SK-N-SH treated with all-trans-retinoic acid at 6 μM for 48 hours (cell line): ENCODE data around the gene AEBP1.

ENCODE experiments used
- ATAC-seq: fragments of 200-7000 bp; cut with Tn5 transposase; 3 replicates; pipeline ENCODE4 v1.9.1; 2020; ENCODE audit warnings: mild to moderate bottlenecking, moderate library complexity
- ARNTL ChIP-seq: fragments of 450-650 bp; formaldehyde crosslinking; IDR thresholded peaks from 2 replicates; pipeline ENCODE4 v1.5.0; 2020; ENCODE audit warnings: low read depth, mild to moderate bottlenecking, moderate library complexity, borderline replicate concordance
- BACH2 ChIP-seq: fragments of 250-450 bp; sonication (Bioruptor Pico); IDR thresholded peaks from 2 replicates; pipeline ENCODE4 v1.9.0; 2021; ENCODE audit warnings: mild to moderate bottlenecking, borderline replicate concordance
- CREB5 ChIP-seq: fragments of 250-450 bp; sonication (Bioruptor Pico); IDR thresholded peaks from 2 replicates; pipeline ENCODE4 v1.5.1; 2020; ENCODE audit warnings: low read depth, mild to moderate bottlenecking, moderate library complexity
- CSDC2 ChIP-seq: fragments of 250-450 bp; sonication (Bioruptor Pico); IDR thresholded peaks from 2 replicates; pipeline ENCODE4 v1.5.0; 2020; ENCODE audit warnings: mild to moderate bottlenecking, moderate library complexity
- ESRRG ChIP-seq: fragments of 250-450 bp; sonication (Bioruptor Pico); IDR thresholded peaks from 2 replicates; pipeline ENCODE4 v1.6.1; 2021; ENCODE audit warnings: mild to moderate bottlenecking
- GLIS3 ChIP-seq: fragments of 250-450 bp; sonication (Bioruptor Pico); IDR thresholded peaks from 2 replicates; pipeline ENCODE4 v1.5.0; 2020; ENCODE audit warnings: mild to moderate bottlenecking, moderate library complexity
- ISL1 ChIP-seq: fragments of 250-450 bp; sonication (Bioruptor Pico); IDR thresholded peaks from 2 replicates; pipeline ENCODE4 v2.1.2; 2022; ENCODE audit warnings: mild to moderate bottlenecking, moderate library complexity
- OSR1 ChIP-seq: fragments of 250-450 bp; sonication (Bioruptor Pico); IDR thresholded peaks from 2 replicates; pipeline ENCODE4 v1.8.0; 2022; ENCODE audit warnings: moderate library complexity, mild to moderate bottlenecking, inconsistent platforms
- POU6F1 ChIP-seq: fragments of 250-450 bp; sonication (Bioruptor Pico); IDR thresholded peaks from 2 replicates; pipeline ENCODE4 v1.8.0; 2021; ENCODE audit warnings: low read depth, mild to moderate bottlenecking, moderate library complexity, borderline replicate concordance
- PPARA ChIP-seq: fragments of 250-450 bp; sonication (Bioruptor Pico); IDR thresholded peaks from 2 replicates; pipeline ENCODE4 v1.5.0; 2020; ENCODE audit warnings: mild to moderate bottlenecking, borderline replicate concordance
- RARB ChIP-seq: fragments of 250-450 bp; sonication (Bioruptor Pico); IDR thresholded peaks from 2 replicates; pipeline ENCODE4 v1.8.0; 2021; ENCODE audit warnings: mild to moderate bottlenecking, moderate library complexity
- SNAI2 ChIP-seq: fragments of 250-450 bp; sonication (Bioruptor Pico); IDR thresholded peaks from 2 replicates; pipeline ENCODE4 v1.5.0; 2020; ENCODE audit warnings: mild to moderate bottlenecking, moderate library complexity
- TCF4 ChIP-seq: fragments of 250-450 bp; sonication (Bioruptor Pico); IDR thresholded peaks from 2 replicates; pipeline ENCODE4 v1.8.0; 2021; ENCODE audit warnings: mild to moderate bottlenecking, moderate library complexity, borderline replicate concordance
- TOX ChIP-seq: fragments of 250-450 bp; sonication (Bioruptor Pico); IDR thresholded peaks from 2 replicates; pipeline ENCODE4 v1.8.0; 2021; ENCODE audit warnings: mild to moderate bottlenecking, moderate library complexity, borderline replicate concordance
- TSHZ2 ChIP-seq: fragments of 250-450 bp; sonication (Bioruptor Pico); IDR thresholded peaks from 2 replicates; pipeline ENCODE4 v1.5.0; 2020; ENCODE audit warnings: mild to moderate bottlenecking, moderate library complexity
- ZNF565 ChIP-seq: fragments of 450-650 bp; formaldehyde crosslinking; conservative IDR thresholded peaks from 2 replicates; pipeline ENCODE4 v1.5.0; 2020; ENCODE audit warnings: low read depth, mild to moderate bottlenecking, moderate library complexity
- ZNF70 ChIP-seq: fragments of 450-650 bp; formaldehyde crosslinking; IDR thresholded peaks from 2 replicates; pipeline ENCODE4 v1.5.0; 2020; ENCODE audit warnings: mild to moderate bottlenecking, moderate library complexity
- ZNF8 ChIP-seq: fragments of 450-650 bp; formaldehyde crosslinking; IDR thresholded peaks from 2 replicates; pipeline ENCODE4 v1.5.0; 2020; ENCODE audit warnings: mild to moderate bottlenecking, moderate library complexity

The AEBP1 gene

GRCh38 chr7:44068054-44068453 is 36.1 kb upstream of the AEBP1 start:
- TF ChIP-seq POU6F1 (CRISPR knock-in tag) (no peak), GLIS3 (CRISPR knock-in tag) (peak; percentile 8; the same call in 1 of the 2 replicates), BACH2 (CRISPR knock-in tag) (no peak), ZNF70 (CRISPR knock-in tag) (no peak; the same call in 1 of the 2 replicates), TOX (CRISPR knock-in tag) (0 out of 2 replicates have a peak, but pooled peaks have one; percentile 10), RARB (CRISPR knock-in tag) (no peak), CREB5 (0 out of 2 replicates have a peak, but pooled peaks have one; percentile 52)
- ATAC-seq: peak; percentile 0

GRCh38 chr7:44071726-44072363 is 32.3 kb upstream of the AEBP1 start:
- TF ChIP-seq ZNF70 (CRISPR knock-in tag) (no peak), TCF4 (CRISPR knock-in tag) (no peak), CREB5 (0 out of 2 replicates have a peak, but pooled peaks have one; percentile 24)
- TF ChIP-seq, all 23 proteins: peak for 1

GRCh38 chr7:44072364-44073231 is 31.5 kb upstream of the AEBP1 start:
- no peak for TF ChIP-seq CSDC2 (CRISPR knock-in tag)
- TF ChIP-seq RARB (CRISPR knock-in tag): no peak
- TF ChIP-seq BACH2 (CRISPR knock-in tag): no peak
- TF ChIP-seq ISL1 (CRISPR knock-in tag): no peak
- TF ChIP-seq TCF4 (CRISPR knock-in tag): no peak
- no peak for TF ChIP-seq POU6F1 (CRISPR knock-in tag)
- TF ChIP-seq ESRRG (CRISPR knock-in tag): no peak
- TF ChIP-seq PPARA: no peak
- TF ChIP-seq GLIS3 (CRISPR knock-in tag): peak; percentile 59; the same call in 1 of the 2 replicates
- TF ChIP-seq SNAI2 (CRISPR knock-in tag): no peak
- TF ChIP-seq ARNTL (CRISPR knock-in tag): no peak
- TF ChIP-seq CREB5: 0 out of 2 replicates have a peak, but pooled peaks have one; percentile 5
- no peak; the same call in 1 of the 2 replicates for TF ChIP-seq ZNF8 (CRISPR knock-in tag)
- no peak for TF ChIP-seq TOX (CRISPR knock-in tag)
- TF ChIP-seq OSR1 (CRISPR knock-in tag): no peak
- no peak for TF ChIP-seq ZNF565 (CRISPR knock-in tag)
- no peak for TF ChIP-seq TSHZ2 (CRISPR knock-in tag)
- 0 out of 2 replicates have a peak, but pooled peaks have one; percentile 18 for TF ChIP-seq ZNF70 (CRISPR knock-in tag)
- TF ChIP-seq, all 23 proteins: peak for 3
- peak; percentile 77 for ATAC-seq

More at GRCh38 chr7:44071726-44072363, 32.3 kb upstream of the AEBP1 start:
- ATAC-seq: no peak
